HG02981 (cell line): ENCODE measurements around the gene MXI1.
"Not testable (repeated sequence)": the region's sequence is repeated elsewhere in the genome, so short reads cannot be mapped to it uniquely, and the experiment has no call there.

Experiments
- ATAC-seq: cut with Tn5 transposase; IDR thresholded peaks from one replicate; pipeline ENCODE4 v1.9.1; 2021; ENCODE audit warnings: mild to moderate bottlenecking, moderate library complexity; ENCODE audit not compliant: unreplicated experiment

MXI1 gene

DNA sequence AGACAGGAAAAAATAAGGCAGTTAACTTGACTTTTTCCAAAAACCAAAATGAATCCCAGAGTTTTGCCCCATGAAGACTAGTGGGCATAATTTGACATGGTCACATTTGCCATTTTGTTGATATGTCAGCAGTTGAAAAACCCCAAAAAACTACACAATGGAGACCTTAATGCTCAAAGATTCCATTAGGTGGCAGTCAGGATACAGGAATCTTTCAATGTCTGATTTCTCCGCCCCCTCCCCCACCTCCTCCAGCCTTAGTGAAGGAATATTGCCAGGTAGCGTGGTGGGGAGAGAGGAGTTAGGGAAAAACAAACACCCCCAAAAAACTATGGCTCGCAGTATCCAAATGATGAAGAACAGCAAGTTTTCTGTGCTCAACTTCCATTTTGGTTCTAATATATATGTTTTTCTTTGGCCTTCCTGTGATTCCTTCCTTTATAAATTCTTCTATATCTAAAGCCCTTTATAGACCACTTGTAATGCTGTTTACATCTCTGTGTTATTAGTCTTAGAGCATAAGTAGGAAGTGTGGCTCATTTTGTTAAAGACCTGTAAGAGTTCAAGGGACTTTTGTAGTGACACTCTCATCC, 104.0 kb downstream of the MXI1 start:
- ATAC-seq = peak; percentile 67

DNA sequence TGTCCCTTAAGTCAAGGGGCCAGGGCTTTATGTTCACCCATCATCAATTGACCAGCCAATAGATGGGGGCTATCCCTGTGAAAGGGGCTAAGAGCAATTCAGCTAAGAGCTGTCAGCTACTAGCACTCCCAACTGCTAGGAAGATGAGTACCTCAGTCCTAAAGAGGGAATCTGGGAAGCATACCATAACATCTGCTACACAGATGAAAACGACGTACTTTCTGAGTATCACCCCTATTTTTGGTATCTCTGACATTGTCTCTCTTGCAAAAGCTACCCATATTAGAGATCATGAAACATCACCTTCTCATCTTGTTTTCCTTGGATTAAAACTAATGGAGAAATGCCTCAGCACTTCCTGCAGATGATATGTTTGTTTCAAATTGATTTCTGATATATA, 104.8 kb downstream of the MXI1 start:
- no peak for ATAC-seq

DNA sequence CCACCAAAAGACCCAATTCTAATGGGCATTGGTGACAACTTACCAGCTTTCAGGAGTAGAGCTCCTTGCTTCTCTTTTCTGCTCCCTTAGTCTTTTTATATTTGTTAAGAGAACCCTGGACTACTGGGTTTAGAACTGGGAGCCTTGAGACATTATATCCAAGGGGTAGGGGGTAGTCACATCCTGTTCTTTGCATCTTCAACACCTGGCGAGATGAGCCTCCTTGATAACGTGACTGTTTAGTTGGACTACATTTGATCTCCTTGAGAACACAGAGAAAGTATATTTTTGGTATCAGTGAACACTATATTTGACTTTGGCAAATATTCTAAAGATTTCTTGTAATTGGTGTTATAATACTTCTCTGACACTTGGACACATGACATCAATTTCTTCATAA, 106.3 kb downstream of the MXI1 start:
- ATAC-seq = no peak

DNA sequence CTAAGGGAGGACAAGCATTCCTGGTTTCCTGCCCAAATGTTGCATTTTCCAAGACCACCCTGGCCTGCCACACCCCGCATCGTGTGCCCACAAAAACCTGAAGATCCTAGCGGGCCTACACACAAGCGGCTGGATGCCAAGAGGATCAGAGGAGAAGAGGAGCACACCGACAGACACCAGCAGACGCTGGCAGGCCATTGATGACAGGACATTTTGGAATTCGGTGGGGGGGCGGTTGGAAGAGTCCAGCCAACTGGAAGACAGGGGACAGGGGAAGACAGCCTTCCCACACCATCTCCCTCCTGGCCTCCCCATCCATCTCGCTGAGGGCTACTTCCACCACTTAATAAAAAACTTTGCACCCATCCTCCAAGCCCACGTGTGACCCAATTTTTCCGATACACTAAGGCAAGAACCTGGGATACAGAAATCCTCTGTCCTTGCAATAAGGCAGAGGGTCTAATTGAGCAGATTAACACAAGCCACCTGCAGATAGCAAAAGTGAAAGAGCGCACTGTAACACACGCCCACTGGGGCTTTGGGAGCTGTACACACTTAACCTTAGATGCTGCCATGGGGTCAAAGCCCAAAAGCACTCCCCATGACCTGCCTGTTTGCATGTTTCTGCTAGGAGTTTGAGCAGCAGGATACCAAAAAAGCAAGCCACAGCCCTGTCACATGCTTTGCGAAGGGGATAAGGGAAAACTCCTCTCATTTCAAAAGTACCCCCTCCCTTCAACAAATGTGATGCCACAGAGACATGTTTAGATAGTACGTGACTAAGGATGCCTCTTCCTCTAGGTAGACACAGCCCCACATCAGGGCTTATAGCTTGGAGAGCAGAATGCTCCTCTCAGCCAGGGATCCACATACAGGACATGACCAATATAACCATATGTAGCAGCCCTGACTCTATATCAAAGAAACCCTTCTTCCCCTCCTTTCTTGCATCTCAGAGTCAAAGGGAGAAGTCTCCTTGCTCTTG, 110.8 kb downstream of the MXI1 start:
- no peak for ATAC-seq

DNA sequence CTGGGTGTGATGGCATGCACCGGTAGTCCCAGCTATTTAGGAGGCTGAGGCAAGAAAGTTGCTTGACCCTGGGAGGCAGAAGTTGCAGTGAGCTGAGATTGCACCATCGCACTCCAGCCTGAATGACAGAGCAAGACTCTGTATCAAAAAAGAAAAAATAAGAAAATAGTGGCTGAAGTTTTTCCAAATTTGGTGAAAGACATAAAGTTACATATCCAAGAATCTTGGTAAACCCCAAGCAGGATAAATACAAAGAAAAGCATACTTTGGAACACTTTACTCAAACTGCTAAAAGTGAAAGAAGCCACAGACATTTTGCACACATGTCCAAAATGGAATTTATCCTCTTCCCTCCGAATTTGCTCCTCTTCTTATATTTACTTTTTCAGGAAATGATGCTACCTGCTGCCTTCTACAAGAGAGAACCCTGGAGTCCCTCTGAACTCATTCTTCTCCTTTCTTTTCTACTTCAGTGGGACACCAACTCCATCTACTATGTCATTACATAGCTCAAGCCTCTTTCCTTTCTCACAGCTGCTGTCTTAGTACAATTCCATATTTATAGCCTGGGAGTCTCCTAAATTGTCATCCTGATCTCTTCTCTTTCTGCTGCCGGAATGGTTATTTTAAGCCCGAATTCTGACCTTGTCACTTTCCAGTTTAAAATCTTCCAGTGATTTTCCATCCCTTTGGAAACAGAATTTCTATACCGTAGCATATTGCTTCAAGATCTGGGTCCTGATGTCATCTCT, 114.6 kb downstream of the MXI1 start:
- no peak for ATAC-seq

DNA sequence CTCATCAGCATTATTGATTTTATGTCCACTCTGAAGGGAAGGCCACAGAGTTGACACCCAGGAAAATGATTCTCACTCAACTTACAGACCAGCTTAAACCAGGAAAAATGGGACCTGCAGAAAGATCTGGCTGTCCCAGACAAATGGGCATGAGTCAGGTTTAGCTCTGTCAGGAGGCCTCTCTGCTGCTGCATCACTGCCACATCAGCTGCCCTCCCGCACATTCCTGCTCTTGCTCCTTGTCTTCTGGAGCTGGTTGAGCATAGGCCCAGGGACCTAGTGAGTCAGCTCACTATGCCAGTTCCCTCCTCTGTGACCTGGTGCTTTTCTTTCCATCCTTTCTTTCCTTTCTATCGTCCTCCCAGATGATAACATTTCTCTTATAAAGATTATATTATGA, 116.1 kb downstream of the MXI1 start:
- no peak for ATAC-seq

DNA sequence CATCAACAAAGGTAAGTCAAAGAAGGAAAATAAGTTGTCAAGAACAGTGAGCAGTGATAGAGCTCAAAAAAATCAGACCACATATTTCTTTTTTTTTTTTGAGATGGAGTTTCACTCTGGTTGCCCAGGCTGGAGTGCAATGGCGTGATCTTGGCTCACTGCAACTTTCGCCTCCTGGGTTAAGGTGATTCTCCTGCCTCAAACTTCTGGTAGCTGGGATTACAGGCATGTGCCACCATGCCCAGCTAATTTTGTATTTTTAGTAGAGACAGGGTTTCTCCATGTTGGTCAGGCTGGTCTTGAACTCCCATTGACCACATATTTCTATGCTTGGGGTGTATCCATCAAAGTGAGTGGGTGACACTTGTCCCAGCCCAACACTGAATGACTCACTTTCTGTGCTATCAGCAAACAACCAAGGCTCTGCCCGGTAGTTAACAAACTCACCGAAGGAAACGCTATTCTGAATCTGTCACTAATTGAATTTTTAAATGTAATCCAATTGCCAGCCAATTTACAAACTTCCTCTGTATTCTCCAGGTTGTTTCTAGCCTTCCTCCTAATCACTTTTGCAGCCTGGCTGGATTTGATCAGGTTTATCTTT, 116.9 kb downstream of the MXI1 start:
- ATAC-seq = peak; percentile 60

DNA sequence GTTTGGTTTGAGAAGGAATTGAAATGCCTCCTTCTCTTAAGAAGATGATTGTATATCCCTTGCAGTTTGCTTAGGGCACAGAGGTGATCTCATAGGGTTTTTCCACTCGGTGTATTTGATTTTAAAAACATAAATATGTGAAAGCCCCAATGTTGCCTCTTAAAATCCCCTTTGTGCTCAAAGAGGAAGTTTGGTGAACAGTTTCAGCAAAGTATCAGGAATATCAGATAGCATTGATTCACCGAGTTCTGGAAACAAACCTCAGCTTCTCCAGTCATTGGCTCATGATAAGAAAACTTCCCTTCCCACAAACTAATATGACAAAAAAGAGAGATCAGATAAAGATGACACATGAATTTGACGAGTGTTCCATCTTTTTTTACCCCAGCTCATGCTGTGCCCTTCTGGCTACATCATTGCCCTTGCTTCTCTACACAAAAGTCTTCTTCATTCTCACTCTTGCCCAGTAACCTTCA, 117.4 kb downstream of the MXI1 start:
- ATAC-seq = peak; percentile 43

DNA sequence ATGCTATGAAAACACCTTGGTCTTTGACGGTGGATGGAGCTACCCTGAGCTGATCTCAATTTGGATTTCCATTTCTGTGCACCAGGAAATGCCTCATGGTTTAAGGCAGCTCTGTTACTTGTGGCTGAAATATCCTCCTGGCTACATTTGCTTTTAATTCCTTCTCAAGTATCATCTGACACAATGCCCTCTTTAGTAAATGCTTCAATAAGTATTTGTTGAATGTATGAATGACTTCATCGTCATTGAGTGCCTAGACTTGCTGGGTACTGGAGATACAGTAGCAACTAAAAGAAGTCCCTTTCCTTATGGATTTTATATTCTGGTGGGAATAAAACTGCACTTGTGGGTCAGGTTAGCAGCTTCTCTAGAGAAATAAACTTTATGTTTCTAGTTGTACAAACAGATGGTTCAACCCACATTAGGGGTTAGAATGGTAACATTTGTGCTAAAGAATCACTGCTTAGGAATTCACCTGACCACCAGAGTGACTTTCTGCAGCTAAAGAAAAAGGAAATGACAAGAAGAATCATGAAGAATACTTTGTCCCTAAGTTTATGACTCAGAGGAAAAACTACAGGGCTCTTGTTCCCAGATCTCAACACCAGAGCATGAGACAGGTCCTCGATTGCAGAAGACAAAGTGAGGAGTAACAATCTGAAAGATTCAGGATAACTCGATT, 119.1 kb downstream of the MXI1 start:
- ATAC-seq = no peak

DNA sequence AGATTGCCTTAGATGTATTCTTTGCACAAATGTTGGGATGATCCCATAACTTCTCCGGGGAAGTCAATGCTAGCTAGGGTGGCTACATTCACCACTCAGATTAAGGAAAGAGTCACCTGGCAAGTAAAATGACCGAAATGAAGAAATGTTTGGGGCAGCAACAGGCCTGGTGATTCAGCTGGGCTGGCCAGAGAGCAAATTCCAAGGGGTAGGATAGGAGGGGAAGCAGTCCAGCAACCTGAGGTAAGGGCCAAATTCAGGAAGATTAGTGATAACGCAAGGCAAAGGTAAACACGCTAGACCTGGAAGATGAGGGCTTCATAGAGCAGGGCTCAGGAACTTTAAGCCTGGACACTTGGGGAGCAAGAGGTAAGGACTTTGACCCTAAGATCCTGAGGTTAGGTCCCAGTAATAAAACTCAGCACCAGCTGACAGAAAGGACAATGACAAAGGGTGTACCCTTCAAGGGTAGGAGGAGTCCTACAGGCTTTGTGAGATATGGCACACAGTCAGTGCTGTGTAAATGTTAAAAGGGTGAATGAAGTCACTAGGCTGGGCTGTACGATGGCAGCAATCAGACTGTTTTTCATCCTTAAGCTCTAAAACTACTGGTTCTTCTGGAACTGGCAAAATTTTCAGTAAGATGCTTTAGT, 120.0 kb downstream of the MXI1 start:
- ATAC-seq = no peak

DNA sequence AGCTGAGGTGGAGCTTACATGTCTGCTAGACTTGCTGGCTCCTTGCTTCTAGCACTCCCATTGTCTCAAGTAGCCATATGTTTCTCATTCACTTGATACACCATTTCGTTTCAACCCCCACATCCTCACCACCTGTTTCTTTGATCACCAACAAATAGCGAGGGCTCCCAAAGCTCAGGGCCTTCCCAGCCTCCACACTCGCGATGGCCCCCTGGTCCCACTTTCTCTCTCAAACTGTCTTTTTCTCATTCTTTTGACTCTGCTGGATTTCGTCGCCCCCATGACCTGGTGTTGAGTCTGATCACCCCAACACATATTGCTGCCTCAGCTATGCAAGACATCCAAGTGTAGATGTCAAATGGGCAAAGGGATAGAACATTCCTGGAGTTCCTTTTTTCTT, 123.3 kb downstream of the MXI1 start:
- no peak for ATAC-seq

DNA sequence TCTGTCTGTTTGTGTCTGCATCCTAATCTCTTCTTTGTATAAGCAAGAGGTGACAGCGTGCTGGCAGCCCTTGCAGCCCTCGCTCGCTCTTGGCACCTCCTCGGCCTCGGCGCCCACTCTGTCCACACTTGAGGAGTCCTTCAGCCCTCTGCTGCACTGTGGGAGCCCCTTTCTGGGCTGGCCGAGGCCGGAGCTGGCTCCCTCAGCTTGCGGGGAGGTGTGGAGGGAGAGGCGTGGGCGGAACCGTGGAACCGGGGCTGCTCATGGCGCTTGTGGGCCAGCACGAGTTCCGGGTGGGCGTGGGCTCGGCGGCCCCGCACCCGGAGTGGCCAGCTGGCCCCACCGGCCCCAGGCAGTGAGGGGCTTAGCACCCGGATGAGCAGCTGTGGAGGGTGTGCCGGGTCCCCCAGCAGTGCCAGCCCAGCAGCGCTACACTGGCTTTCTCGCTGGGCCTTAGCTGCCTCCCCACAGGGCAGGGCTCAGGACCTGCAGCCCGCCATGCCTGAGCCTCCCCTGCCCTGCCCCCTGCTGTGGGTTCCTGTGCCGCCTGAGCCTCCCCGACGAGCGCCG, 123.9 kb downstream of the MXI1 start:
- not testable (repeated sequence) for ATAC-seq

DNA sequence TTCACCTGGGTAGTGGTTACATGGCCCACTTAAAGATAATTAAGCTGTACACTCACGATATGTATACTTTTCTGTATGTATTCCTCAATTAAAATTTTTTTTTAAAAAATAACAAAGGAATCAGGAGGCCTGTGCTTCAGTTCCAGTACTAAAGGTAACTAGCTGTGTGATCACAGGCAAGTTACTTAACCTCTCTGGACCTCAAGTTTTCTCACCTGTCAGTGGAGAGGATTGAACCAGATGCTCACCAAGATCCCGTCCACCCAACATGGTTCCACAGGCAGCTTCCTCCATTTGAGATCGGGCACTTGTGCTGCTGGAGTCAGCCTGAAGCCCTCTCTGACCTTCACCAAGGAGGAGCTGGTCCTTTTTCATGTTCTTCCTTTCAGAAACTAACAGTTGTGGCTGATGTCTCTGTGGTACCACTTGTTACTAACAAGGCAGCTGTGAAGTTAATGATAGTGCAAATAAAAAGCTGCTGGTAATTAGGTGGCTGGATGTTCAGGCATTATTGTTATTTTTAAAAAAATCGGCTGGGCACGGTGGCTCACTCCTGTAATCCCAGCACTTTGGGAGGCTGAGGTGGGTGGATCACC, 126.8 kb downstream of the MXI1 start:
- ATAC-seq = no peak

DNA sequence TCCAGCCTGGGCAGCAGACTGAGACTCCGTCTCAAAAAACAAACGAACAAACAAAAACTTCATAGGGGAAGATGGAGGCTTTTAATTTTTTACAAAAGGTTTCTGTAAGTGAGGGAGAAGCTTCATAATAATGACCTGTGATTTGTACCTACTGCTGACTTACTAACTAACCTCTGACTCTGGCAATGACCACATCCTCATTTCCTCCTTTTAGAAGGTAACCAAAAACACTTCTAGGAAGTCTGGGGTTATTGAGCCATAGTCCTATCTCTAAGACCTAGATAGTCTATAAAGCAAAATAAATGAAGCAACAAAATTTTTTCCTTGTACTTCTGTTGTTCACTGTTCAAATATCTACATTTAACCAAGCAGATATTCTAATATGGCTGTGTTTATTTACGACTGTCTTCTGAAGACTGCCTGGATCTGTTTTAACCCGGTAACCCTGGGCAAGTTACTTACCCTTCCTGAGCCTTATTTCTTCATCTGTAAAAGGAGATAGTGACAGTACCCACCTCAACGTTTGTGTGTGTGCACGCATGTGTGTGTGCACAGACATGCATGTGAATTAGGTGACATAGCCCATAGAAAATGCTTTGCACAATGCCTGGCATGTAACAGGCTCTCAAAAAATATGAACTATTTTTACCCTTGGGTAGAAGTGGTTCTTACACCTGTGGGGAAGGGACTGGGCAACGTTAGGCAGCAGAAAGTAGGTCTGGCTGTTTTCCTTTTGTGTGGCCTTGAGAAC, 128.1 kb downstream of the MXI1 start:
- no peak for ATAC-seq

DNA sequence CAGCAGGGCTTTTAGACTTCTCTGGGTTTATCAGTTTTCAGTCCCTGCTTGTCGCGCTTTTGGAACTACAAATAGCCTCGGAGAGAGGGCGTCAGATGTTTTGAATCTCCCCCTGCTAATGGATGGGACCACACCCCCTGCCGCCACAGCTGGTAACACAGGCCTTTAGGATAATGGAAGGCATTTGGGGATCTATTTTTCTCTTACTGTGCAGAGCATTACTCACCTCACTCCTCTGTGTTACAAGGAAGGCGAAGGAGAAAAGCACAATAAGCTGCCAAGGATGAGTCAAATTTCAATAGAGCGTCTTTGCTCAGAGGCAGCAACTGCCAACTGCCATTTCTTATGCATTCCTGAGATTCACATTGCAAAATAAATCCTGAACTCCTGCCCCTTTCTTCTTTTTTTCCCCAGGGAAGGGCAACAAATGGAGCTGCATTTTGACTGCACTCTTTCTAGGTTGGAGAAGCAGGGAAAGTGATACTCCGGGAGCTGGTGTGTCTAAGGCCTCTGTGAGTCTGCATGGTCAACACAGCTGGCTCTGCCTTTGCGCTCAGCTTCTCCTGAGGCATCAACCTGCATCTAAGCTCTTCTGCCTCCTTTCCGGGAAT, 128.8 kb downstream of the MXI1 start:
- ATAC-seq = no peak
